ENCODE measurements around the gene CCNB1IP1.
"Not testable (repeated sequence)": the region's sequence is repeated elsewhere in the genome, so short reads cannot be mapped to it uniquely, and the experiment has no call there.

The CCNB1IP1 gene

DNA sequence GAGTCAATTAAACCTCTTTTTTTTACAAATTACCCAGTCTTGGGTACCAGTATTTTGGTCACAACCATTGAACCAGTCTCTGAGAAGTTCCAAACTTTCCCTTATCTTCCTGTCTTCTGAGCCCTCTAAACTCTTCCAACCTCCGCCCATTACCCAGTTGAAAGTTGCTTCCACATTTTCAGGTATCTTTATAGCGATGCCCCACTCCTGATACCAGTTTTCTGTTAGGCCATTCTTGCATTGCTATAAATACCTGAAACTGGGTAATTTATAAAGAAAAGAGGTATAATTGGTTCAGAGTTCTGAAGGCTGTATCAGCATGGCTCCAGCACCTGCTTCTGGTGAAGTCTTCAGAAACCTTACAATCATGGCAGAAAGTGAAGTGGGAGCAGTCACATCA lies 59.0 kb downstream of the CCNB1IP1 start:
- Histone ChIP-seq H3K27me3 (ENCODE audit: insufficient read depth, low read length, poor library complexity) (no peaks in the 10 kb centered on the region), H3K4me1 (ENCODE audit: control insufficient read depth, low read depth, low read length) (no peaks in the 10 kb centered on the region)

DNA sequence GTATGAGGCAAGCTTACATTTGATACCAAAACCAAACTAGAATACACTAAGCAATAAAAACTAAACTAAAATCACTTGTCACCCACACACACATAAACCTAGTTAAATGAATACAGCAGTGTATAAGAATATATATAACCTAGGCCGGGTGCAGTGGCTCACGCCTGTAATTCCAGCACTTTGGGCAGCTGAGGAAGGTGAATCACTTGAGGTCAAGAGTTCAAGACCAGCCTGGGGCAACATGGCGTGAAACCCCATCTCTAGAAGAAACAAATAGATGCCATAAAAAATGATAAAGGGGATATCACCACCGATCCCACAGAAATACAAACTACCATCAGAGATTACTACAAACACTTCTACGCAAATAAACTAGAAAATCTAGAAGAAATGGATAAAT lies 68.7 kb downstream of the CCNB1IP1 start:
- H3K27me3 ChIP-seq (ENCODE audit: insufficient read depth, low read length, poor library complexity); H2AK5ac ChIP-seq (ENCODE audit: low read length); H4K8ac ChIP-seq (ENCODE audit: low read depth, low read length); H2BK5ac ChIP-seq (ENCODE audit: low read length); H3K79me2 ChIP-seq (ENCODE audit: control insufficient read depth, insufficient read depth, low read length); H3K4ac ChIP-seq (ENCODE audit: low read depth, low read length); H2BK15ac ChIP-seq (replicated peaks; ENCODE audit: low read depth); H3K79me1 ChIP-seq (ENCODE audit: low read length); H3K56ac ChIP-seq (ENCODE audit: low read length); H3K27ac ChIP-seq (ENCODE audit: low read depth, low read length); H3K23ac ChIP-seq (ENCODE audit: low read length); H3K4me3 ChIP-seq (ENCODE audit: low read length); DNase-seq; H3K4me1 ChIP-seq (ENCODE audit: control insufficient read depth, low read depth, low read length); H3K9ac ChIP-seq (ENCODE audit: low read length); H4K5ac ChIP-seq (ENCODE audit: low read length); H3K36me3 ChIP-seq (ENCODE audit: control insufficient read depth, insufficient read depth, low read length); H3K4me2 ChIP-seq (ENCODE audit: low read length); H3K18ac ChIP-seq (ENCODE audit: low read length); H2BK120ac ChIP-seq (ENCODE audit: low read depth, low read length): not testable (repeated sequence)
- no CpG with 5 or more reads among the region's 5 CpGs for WGBS (ENCODE audit: extremely low coverage, insufficient coverage, low lambda C conversion rate)

More for the DNA sequence above, 59.0 kb downstream of the CCNB1IP1 start:
- no peak overlapping the region for H3K4ac ChIP-seq (ENCODE audit: low read depth, low read length)
- H2BK5ac ChIP-seq (ENCODE audit: low read length): no peak overlapping the region
- no peak overlapping the region for H2AK5ac ChIP-seq (ENCODE audit: low read length)
- no peaks in the 10 kb centered on the region for H3K36me3 ChIP-seq (ENCODE audit: control insufficient read depth, insufficient read depth, low read length)
- H3K9ac ChIP-seq (ENCODE audit: low read length): no peak overlapping the region
- no peaks in the 10 kb centered on the region for H3K79me2 ChIP-seq (ENCODE audit: control insufficient read depth, insufficient read depth, low read length)
- H3K4me3 ChIP-seq (ENCODE audit: low read length): no peak overlapping the region
- WGBS (ENCODE audit: extremely low coverage, insufficient coverage, low lambda C conversion rate): no CpG with 5 or more reads among the region's 2 CpGs
- no peak overlapping the region for H2BK15ac ChIP-seq (replicated peaks; ENCODE audit: low read depth)
- H3K56ac ChIP-seq (ENCODE audit: low read length): no peak overlapping the region
- no peak overlapping the region for H2BK120ac ChIP-seq (ENCODE audit: low read depth, low read length)
- no peaks in the 10 kb centered on the region for H3K79me1 ChIP-seq (ENCODE audit: low read length)
- no peak overlapping the region for H4K8ac ChIP-seq (ENCODE audit: low read depth, low read length)
- no peak overlapping the region for H4K5ac ChIP-seq (ENCODE audit: low read length)
- H3K23ac ChIP-seq (ENCODE audit: low read length): no peak overlapping the region
- no peak overlapping the region for H3K4me2 ChIP-seq (ENCODE audit: low read length)
- H3K27ac ChIP-seq (ENCODE audit: low read depth, low read length): no peak overlapping the region
- no peak for DNase-seq
- no peak overlapping the region for H3K18ac ChIP-seq (ENCODE audit: low read length)

DNA sequence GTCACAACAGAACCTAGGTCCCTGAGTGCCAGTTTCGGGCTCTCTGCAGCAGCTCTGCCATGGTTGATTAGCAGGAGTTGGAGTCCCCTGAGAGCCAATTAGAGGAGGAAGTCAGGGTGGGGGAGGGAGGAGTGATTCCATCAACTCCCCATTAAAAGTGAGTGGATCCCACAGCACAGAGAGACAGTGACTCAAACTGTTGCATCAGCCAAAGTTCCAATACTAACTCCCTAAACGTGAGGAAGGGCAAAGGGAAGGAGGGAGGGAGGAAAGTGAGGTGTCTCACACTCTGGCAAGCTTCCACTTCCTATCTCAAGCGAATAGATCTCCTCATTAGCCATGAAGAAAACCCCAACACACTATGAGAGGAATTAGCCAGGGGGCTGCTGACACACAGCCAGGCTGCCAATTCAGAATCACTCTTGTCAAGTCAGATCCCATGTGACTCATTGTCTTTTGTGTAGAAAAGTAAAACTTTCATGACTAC lies 70.4 kb downstream of the CCNB1IP1 start:
- Histone ChIP-seq H3K4me3 (ENCODE audit: low read length) (no peak overlapping the region), H3K4me1 (ENCODE audit: control insufficient read depth, low read depth, low read length) (no peaks in the 10 kb centered on the region), H2AK5ac (ENCODE audit: low read length) (no peak overlapping the region), H3K23ac (ENCODE audit: low read length) (no peak overlapping the region), H3K36me3 (ENCODE audit: control insufficient read depth, insufficient read depth, low read length) (no peaks in the 10 kb centered on the region), H2BK5ac (ENCODE audit: low read length) (no peak overlapping the region), H3K56ac (ENCODE audit: low read length) (no peak overlapping the region), H4K8ac (ENCODE audit: low read depth, low read length) (no peak overlapping the region), H3K4me2 (ENCODE audit: low read length) (no peak overlapping the region), H3K79me1 (ENCODE audit: low read length) (no peaks in the 10 kb centered on the region), H3K18ac (ENCODE audit: low read length) (no peak overlapping the region), H3K79me2 (ENCODE audit: control insufficient read depth, insufficient read depth, low read length) (no peaks in the 10 kb centered on the region), H3K27ac (ENCODE audit: low read depth, low read length) (no peak overlapping the region), H2BK120ac (ENCODE audit: low read depth, low read length) (no peak overlapping the region), H3K27me3 (ENCODE audit: insufficient read depth, low read length, poor library complexity) (no peaks in the 10 kb centered on the region), H3K4ac (ENCODE audit: low read depth, low read length) (no peak overlapping the region), H3K9ac (ENCODE audit: low read length) (no peak overlapping the region), H2BK15ac (replicated peaks; ENCODE audit: low read depth) (no peak overlapping the region), H4K5ac (ENCODE audit: low read length) (no peak overlapping the region)
- no CpG with 5 or more reads among the region's 3 CpGs for WGBS (ENCODE audit: extremely low coverage, insufficient coverage, low lambda C conversion rate)
- DNase-seq: peak; percentile 50

Small RNA genes within 50 kb of the gene (small RNA-seq; reads per million reads assigned to genes)
- 1.8 reads per million, percentile 8 among the genes with 10 or more reads in this experiment for gene SNORA79B (ENCODE audit: insufficient read depth)
- 569 reads per million, percentile 98 among the genes with 10 or more reads in this experiment for gene SNORD126 (ENCODE audit: insufficient read depth)
